SIG-M5 (cell line): ENCODE data around the gene SZT2.
"Not testable (repeated sequence)": the region's sequence is repeated elsewhere in the genome, so short reads cannot be mapped to it uniquely, and the experiment has no call there.

Experiments
- DNase-seq: peaks from one replicate; lab custom pipeline; 2025; lab: John Stamatoyannopoulos, UW

The SZT2 gene

GRCh38 chr1:43454270-43455011 is 64.7 kb downstream of the SZT2 start:
- DNase-seq, result no peak

GRCh38 chr1:43455213-43455889 is 65.7 kb downstream of the SZT2 start:
- DNase-seq, result no peak

GRCh38 chr1:43458379-43458778 is 68.7 kb downstream of the SZT2 start:
- not testable (repeated sequence) for DNase-seq

GRCh38 chr1:43460988-43461693 is 71.4 kb downstream of the SZT2 start:
- DNase-seq, result no peak

GRCh38 chr1:43463479-43463878 is 73.8 kb downstream of the SZT2 start:
- DNase-seq, result no peak

- no peak for DNase-seq
Observed at GRCh38 chr1:43464681-43465504, 75.2 kb downstream of the SZT2 start.

- DNase-seq, result no peak
Observed at GRCh38 chr1:43465505-43466067, 75.9 kb downstream of the SZT2 start.

- DNase-seq, result no peak
Observed at GRCh38 chr1:43466403-43466802, 76.7 kb downstream of the SZT2 start.

GRCh38 chr1:43468414-43468813 is 78.7 kb downstream of the SZT2 start:
- no peak for DNase-seq

- no peak for DNase-seq
Observed at GRCh38 chr1:43469932-43470331, 80.2 kb downstream of the SZT2 start.

GRCh38 chr1:43472087-43472462 is 82.4 kb downstream of the SZT2 start:
- DNase-seq, result no peak

GRCh38 chr1:43472463-43473151 is 82.9 kb downstream of the SZT2 start:
- not testable (repeated sequence) for DNase-seq

- no peak for DNase-seq
Observed at GRCh38 chr1:43473463-43473862, 83.8 kb downstream of the SZT2 start.

GRCh38 chr1:43475611-43476401 is 86.1 kb downstream of the SZT2 start:
- DNase-seq, result not testable (repeated sequence)

- DNase-seq, result no peak
Observed at GRCh38 chr1:43477716-43478115, 88.0 kb downstream of the SZT2 start.

- DNase-seq, result no peak
Observed at GRCh38 chr1:43479414-43479813, 89.7 kb downstream of the SZT2 start.

- DNase-seq, result no peak
Observed at GRCh38 chr1:43481491-43481890, 91.8 kb downstream of the SZT2 start.

- no peak for DNase-seq
Observed at GRCh38 chr1:43482215-43482614, 92.5 kb downstream of the SZT2 start.

- no peak for DNase-seq
Observed at GRCh38 chr1:43484367-43484766, 94.7 kb downstream of the SZT2 start.

GRCh38 chr1:43488165-43488564 is 98.5 kb downstream of the SZT2 start:
- no peak for DNase-seq
